IPS DF 6.9 (cell line): ENCODE measurements around the gene CAMTA1.

Source experiments
- DNase-seq: peaks from one replicate; pipeline ENCODE4 v3.0.0-alpha.2; 2013; ENCODE audit warnings: low read depth, low spot score
- H3K27ac ChIP-seq: one replicate; pipeline ENCODE4 v1.5.1; 2013; ENCODE audit warnings: low read length, control low read depth
- H3K27me3 ChIP-seq: 2 replicates; pipeline ENCODE4 v1.6.1; 2013; ENCODE audit warnings: mild to moderate bottlenecking, low read length; ENCODE audit not compliant: control insufficient read depth, insufficient read depth
- H3K36me3 ChIP-seq: 2 replicates; pipeline ENCODE4 v1.6.1; 2013; ENCODE audit warnings: low read length; ENCODE audit not compliant: control insufficient read depth, insufficient read depth
- H3K4me1 ChIP-seq: 2 replicates; pipeline ENCODE4 v1.6.1; 2013; ENCODE audit warnings: low read length; ENCODE audit not compliant: control insufficient read depth, insufficient read depth
- H3K4me3 ChIP-seq: 2 replicates; pipeline ENCODE4 v1.5.1; 2013; ENCODE audit warnings: mild to moderate bottlenecking, low read length
- H3K9me3 ChIP-seq: 2 replicates; pipeline ENCODE4 v1.6.1; 2013; ENCODE audit warnings: low read length, inconsistent platforms; ENCODE audit not compliant: control insufficient read depth, insufficient read depth
- WGBS: extraction: QIAGEN DNeasy Blood & Tissue Kit; methylation state at CpG from one replicate; pipeline ENCODE4 v1.1.7; 2013; ENCODE audit warnings: mixed read lengths, missing lambda C conversion rate; ENCODE audit not compliant: insufficient read length, insufficient coverage; 5-methylcytosine and 5-hydroxymethylcytosine counted together

Gene CAMTA1

GRCh38 chr1:7290971-7291970 is 506.0 kb downstream of the CAMTA1 start:
- no peaks in the 10 kb centered on the region for H3K9me3 ChIP-seq
- no peaks in the 10 kb centered on the region; the same call in 1 of the 2 replicates for H3K4me1 ChIP-seq
- no peak overlapping the region for H3K27ac ChIP-seq
- DNase-seq, result no peak
- H3K4me3 ChIP-seq, result no peak overlapping the region
- no CpG with 5 or more reads among the region's 14 CpGs for WGBS
- no peaks in the 10 kb centered on the region for H3K36me3 ChIP-seq
- no peaks in the 10 kb centered on the region for H3K27me3 ChIP-seq

GRCh38 chr1:7292036-7292681 is 506.9 kb downstream of the CAMTA1 start:
- H3K9me3 ChIP-seq, result no peaks in the 10 kb centered on the region
- H3K27me3 ChIP-seq, result no peaks in the 10 kb centered on the region
- WGBS, result no CpG with 5 or more reads among the region's 10 CpGs
- no peak for DNase-seq
- no peaks in the 10 kb centered on the region for H3K36me3 ChIP-seq
- no peaks in the 10 kb centered on the region; the same call in 1 of the 2 replicates for H3K4me1 ChIP-seq
- no peak overlapping the region for H3K4me3 ChIP-seq
- no peak overlapping the region for H3K27ac ChIP-seq

GRCh38 chr1:7292714-7293419 is 507.6 kb downstream of the CAMTA1 start:
- H3K27ac ChIP-seq, result no peak overlapping the region
- no CpG with 5 or more reads among the region's 17 CpGs for WGBS

GRCh38 chr1:7293702-7294629 is 508.7 kb downstream of the CAMTA1 start:
- no peaks in the 10 kb centered on the region for H3K36me3 ChIP-seq

More at GRCh38 chr1:7292714-7293419, 507.6 kb downstream of the CAMTA1 start:
- H3K4me1 ChIP-seq, result no peaks in the 10 kb centered on the region; the same call in 1 of the 2 replicates
- no peaks in the 10 kb centered on the region for H3K36me3 ChIP-seq
- H3K27me3 ChIP-seq, result no peaks in the 10 kb centered on the region
- no peak for DNase-seq
- H3K9me3 ChIP-seq, result no peaks in the 10 kb centered on the region
- H3K4me3 ChIP-seq, result no peak overlapping the region

GRCh38 chr1:7294636-7295035 is 509.4 kb downstream of the CAMTA1 start:
- WGBS, result no CpG with 5 or more reads among the region's 7 CpGs
- H3K4me3 ChIP-seq, result no peak overlapping the region
- H3K4me1 ChIP-seq, result peaks cover 6% of the 10 kb centered on the region
- H3K9me3 ChIP-seq, result no peaks in the 10 kb centered on the region
- no peaks in the 10 kb centered on the region for H3K27me3 ChIP-seq
- no peaks in the 10 kb centered on the region for H3K36me3 ChIP-seq
- DNase-seq, result no peak
- H3K27ac ChIP-seq, result no peak overlapping the region

More at GRCh38 chr1:7293702-7294629, 508.7 kb downstream of the CAMTA1 start:
- Histone ChIP-seq H3K4me3 (no peak overlapping the region), H3K27me3 (no peaks in the 10 kb centered on the region), H3K27ac (no peak overlapping the region), H3K9me3 (no peaks in the 10 kb centered on the region), H3K4me1 (peaks cover 2% of the 10 kb centered on the region; the same call in 1 of the 2 replicates)
- WGBS, result no CpG with 5 or more reads among the region's 16 CpGs
- no peak for DNase-seq

DNA sequence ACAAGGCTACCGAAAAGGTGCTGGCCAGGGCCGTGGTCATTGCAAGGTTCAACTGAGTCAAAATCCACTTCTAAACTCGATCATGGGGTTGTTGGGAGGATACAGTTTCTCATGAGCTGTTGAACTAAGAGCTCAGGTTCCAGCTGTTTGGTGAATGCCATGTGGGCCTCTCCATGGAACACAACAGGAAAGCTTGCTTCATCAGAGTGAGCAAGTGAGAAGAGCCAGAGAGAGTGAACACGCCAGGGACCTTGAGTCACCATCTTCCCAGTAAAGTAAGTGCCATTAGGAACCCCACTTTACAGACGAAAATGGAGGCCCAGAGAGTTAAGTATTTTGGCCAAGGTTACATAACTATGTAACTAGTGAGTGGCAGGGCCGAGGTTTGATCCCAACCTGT is 510.7 kb downstream of the CAMTA1 start:
- no peak for DNase-seq
- Histone ChIP-seq H3K27me3 (no peaks in the 10 kb centered on the region), H3K4me1 (peaks cover 6% of the 10 kb centered on the region), H3K4me3 (no peak overlapping the region), H3K27ac (no peak overlapping the region), H3K36me3 (no peaks in the 10 kb centered on the region), H3K9me3 (no peaks in the 10 kb centered on the region)
- WGBS, result no CpG with 5 or more reads among the region's 6 CpGs

DNA sequence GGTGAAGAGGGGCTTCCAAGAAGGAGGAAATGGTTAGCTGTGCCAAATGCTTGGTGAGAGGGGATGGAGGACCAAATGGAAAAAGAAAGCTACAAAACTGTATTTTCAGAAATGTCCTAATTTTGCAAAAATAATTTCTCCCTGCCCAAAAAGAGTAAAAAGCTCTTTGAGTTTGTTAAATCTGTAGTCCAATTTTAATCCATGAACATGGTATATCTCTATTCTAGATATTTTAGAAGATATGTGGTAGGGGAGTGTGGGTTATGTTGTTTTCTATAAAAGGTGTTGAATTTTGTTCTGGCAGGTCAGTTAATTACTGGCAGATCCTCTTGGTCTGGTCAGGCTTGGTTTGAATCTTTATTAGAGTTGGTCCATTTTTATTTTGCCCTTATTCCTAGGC is 511.7 kb downstream of the CAMTA1 start:
- Histone ChIP-seq H3K36me3 (no peaks in the 10 kb centered on the region), H3K4me1 (peaks cover 6% of the 10 kb centered on the region), H3K27ac (no peak overlapping the region), H3K9me3 (no peaks in the 10 kb centered on the region), H3K27me3 (no peaks in the 10 kb centered on the region), H3K4me3 (no peak overlapping the region)
- no peak for DNase-seq

DNA sequence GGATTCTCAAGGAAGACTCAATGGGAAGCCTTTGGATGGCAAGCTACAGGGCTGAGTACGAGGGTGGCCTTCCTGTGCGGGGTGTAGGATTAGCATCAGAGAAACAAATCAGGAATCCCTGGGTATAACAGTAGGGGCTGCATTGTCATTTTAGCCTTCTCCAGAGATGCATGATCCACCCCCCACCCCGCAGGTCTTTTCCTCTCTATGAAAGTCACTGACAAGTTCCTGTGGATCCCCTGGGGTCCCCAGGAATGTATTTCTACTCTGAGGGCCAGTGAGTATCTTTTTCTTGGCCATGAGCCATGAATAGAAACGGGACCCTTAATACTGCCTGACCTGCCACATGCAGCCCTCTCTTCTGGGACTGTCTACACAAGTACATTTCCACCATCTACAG is 512.9 kb downstream of the CAMTA1 start:
- H3K4me1 ChIP-seq, result peaks cover 6% of the 10 kb centered on the region; the same call in 1 of the 2 replicates
- no peak overlapping the region for H3K4me3 ChIP-seq
- H3K9me3 ChIP-seq, result no peaks in the 10 kb centered on the region
- no peak overlapping the region for H3K27ac ChIP-seq
- H3K27me3 ChIP-seq, result no peaks in the 10 kb centered on the region
- WGBS, result no CpG with 5 or more reads among the region's 4 CpGs
- H3K36me3 ChIP-seq, result no peaks in the 10 kb centered on the region
- DNase-seq, result no peak

- Histone ChIP-seq H3K27ac (no peak overlapping the region), H3K27me3 (no peaks in the 10 kb centered on the region), H3K9me3 (no peaks in the 10 kb centered on the region), H3K4me1 (peaks cover 6% of the 10 kb centered on the region; the same call in 1 of the 2 replicates), H3K36me3 (no peaks in the 10 kb centered on the region), H3K4me3 (no peak overlapping the region)
- no peak for DNase-seq
- no CpG with 5 or more reads among the region's 4 CpGs for WGBS
Measured at GRCh38 chr1:7298749-7299151, 513.5 kb downstream of the CAMTA1 start.
